Stimulated activated naive CD4-positive, alpha-beta T cell treated with Interleukin-2 at 50 U/mL for 16 hours (primary cell): ENCODE data around the gene NAV2.
A peak's percentile ranks its signal among the peaks of the same experiment; 100 is the strongest.

Experiments used
- DNase-seq: peaks from one replicate; lab custom pipeline; 2025; lab: John Stamatoyannopoulos, UW

NAV2 gene, protein sequence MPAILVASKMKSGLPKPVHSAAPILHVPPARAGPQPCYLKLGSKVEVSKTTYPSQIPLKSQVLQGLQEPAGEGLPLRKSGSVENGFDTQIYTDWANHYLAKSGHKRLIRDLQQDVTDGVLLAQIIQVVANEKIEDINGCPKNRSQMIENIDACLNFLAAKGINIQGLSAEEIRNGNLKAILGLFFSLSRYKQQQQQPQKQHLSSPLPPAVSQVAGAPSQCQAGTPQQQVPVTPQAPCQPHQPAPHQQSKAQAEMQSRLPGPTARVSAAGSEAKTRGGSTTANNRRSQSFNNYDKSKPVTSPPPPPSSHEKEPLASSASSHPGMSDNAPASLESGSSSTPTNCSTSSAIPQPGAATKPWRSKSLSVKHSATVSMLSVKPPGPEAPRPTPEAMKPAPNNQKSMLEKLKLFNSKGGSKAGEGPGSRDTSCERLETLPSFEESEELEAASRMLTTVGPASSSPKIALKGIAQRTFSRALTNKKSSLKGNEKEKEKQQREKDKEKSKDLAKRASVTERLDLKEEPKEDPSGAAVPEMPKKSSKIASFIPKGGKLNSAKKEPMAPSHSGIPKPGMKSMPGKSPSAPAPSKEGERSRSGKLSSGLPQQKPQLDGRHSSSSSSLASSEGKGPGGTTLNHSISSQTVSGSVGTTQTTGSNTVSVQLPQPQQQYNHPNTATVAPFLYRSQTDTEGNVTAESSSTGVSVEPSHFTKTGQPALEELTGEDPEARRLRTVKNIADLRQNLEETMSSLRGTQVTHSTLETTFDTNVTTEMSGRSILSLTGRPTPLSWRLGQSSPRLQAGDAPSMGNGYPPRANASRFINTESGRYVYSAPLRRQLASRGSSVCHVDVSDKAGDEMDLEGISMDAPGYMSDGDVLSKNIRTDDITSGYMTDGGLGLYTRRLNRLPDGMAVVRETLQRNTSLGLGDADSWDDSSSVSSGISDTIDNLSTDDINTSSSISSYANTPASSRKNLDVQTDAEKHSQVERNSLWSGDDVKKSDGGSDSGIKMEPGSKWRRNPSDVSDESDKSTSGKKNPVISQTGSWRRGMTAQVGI (N-terminal part only)

DNA sequence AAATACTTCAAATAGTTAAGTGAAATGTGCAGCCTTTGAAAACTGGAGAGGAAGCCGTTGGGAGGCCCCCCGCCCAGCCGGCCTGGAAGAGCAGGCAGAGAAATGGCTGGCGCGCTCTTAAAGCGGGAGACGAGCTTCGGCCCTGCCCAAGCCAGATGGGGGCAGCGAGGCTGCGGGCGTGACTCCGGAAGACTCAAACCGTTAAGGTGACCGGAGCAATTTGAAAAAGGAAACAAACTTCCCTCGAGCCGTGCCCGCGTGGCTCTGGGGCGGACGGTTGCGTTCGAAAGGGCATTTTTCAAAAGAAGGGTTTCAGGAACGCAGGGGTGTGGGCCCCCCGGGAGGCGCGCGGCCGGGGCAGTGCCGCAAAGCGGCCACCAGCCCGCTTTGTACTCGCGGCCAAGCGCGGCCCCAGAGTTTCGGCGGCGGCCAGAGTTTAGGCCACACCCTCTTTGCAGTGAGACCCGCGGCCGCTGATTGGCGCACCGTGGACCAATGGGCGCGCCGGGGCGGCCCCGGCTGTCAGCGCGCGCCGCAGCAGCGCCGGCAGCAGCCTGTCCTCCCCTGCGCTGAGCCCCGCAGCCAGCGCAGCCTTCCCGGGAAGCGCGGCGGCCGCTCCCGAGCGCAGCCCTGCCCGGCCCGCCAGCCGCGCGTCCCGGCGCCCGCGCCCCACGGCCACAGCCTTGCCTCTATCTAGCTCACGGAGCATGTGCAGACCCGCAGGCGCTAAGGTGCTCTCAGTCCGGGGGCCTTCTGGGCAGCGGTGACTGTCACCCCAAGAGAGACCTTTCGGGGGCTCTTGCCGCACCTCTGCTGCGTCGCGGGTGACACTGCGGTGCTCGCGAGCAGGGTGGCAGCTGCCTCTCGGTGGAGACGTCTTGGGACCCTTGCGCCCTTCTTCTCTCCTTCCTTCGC, at the start of gene NAV2:
TSS of gene NAV2 (plus strand) at position 557 of the 915 bp plus-strand sequence. CDS start 859 bp downstream, outside the sequence.
- peak; percentile 66 for DNase-seq

DNA sequence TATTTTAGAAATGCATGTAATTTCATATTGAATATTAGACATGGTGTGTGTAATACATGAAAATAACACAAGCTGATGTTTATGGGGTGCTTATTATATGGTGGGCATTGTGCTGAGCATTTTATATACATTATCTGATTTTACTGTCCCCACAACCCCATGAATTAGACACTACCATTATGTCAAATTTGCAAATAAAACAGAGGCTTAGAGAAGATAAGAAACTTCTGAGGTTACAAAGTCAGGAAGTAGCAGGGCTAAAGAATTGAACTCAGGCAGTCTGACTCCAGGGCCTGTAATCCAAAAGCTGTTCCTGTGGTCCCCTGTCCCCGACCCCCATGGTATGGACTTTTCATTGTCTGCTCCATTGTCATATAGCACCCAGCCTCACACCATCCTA, 49.4 kb upstream of the NAV2 start:
- no peak for DNase-seq

DNA sequence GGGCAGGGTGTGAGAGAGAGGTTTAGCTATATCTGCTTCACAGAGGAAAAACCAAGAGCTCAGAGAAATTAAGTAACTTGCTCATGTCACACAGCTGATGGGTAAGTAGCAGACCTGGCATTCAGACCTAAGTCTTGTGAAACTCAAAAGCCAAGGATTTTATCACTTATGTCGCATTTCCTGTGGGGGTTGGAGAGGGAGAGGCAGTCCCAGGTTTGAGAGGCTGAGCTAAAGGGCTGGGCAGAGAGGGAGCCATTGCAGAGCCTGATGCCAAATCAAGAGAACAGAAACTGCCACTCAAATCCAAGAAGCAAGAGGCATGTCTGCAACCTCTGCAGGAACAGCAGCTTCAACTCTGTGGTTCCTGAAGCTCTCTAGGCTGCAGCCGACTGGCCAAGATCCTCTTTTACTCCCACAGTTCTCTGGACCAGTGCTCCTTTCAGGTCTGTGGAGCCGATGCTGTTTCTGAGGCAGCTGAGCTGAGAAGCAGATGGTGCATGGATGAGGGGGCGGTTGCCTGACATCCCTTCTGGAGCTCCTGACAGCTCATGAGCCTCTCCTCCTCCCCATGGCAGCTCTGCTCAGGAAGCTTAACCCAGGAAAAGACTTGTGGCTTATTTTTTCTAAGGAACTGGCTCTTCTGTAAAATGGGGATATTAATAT, 47.6 kb upstream of the NAV2 start:
- DNase-seq = no peak

DNA sequence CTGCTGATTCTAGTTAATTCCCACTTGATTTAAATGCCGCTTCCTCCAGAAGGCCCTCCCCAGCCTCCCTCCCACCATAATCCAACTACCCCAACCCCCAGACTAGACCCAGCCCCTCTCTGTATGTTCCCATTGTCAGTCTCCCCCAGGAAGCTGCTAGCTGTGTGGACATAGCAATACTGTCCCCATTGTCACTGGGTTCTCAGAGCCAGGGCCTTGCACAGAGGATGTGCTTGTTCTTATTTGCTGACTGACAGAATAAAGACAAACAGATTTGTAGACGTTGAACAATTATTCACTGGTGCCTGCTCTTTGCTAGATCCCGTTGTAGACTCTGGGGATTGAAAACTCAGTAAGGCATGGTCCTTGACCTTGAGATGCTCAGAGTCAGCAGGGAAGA, 45.7 kb upstream of the NAV2 start:
- DNase-seq = no peak

DNA sequence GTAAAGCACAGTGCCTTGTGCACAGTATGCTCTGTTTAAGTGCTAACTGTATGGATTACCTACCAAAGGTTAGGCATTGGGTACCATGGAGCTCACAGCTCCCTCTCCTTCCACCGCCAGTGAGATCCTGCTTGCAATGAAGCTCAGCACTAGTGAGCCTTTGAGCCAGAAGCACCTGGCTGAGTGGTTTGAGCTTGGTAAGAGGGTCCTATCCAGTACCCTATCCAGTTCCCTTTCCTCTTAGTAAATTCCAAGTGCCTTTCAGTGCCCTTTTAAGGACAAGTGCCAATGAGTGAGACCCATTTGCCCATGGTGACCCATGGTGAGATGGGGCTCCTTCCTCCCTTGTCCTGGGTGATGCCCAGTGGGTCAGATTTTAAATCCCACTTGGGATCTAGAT, 43.1 kb upstream of the NAV2 start:
- DNase-seq = no peak

DNA sequence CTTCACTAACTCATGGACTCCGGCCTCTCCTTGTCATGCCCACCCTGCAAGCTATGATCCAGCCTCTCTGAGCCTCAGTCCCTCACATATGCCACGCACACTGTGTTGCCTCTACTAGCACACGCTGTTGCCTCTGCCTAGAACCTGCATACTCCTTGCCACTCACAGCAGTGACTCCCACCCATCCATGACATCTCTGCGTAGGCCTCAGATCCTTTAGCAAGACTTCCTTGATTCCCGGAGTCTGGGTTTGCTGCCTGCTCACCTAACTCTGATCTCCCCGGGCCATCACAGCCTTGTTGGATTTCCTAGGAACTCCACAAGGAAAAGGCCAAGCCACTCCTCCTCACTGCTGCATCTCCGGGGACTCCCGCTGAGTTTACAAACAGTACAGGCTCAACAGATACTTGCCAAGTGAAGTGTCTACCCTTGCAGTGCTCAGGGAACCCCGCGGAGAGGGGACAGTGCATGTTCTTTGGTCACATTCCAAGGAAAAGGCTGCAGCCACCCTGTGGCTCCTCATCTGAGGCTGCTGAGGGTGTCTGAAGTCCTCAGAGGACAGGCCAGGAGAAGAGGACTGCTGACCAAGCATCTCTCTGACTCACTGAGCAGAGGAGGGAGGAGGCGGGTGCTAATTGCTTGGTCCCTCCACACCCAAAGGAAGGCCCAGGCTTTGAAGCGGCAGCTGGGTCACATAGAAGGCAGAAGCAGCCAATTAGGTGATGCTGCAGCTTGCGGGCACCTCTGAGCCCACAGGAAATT, 42.4 kb upstream of the NAV2 start:
- DNase-seq = no peak

DNA sequence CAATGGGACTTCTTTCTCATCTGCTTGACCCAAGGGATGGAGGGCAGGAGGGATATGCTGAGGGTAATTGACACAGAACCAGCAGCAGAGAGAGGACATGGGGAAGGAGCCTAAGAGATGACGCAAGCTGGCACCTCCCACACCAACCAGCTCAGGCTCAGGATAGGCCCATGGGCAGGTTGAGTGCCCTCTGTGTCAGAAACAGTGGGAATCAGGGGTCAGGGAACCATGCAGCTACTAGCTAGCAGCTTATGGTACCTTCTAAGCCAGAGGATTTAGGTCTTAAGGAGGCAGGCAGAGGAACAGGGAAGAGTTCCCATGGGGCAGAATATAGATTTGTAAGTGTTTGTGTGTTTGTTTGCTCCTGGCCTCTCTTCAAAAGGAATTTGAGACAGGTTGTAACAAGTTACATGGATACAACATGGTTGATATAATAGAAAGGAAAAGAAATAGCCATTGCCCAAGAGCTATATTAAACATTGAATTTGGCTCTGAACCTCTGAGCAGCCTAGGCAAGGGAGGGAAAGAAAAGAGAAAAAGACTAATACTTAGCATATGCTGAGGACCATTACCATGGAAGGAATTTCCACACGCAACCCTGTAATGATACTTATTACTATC, 39.9 kb upstream of the NAV2 start:
- no peak for DNase-seq

DNA sequence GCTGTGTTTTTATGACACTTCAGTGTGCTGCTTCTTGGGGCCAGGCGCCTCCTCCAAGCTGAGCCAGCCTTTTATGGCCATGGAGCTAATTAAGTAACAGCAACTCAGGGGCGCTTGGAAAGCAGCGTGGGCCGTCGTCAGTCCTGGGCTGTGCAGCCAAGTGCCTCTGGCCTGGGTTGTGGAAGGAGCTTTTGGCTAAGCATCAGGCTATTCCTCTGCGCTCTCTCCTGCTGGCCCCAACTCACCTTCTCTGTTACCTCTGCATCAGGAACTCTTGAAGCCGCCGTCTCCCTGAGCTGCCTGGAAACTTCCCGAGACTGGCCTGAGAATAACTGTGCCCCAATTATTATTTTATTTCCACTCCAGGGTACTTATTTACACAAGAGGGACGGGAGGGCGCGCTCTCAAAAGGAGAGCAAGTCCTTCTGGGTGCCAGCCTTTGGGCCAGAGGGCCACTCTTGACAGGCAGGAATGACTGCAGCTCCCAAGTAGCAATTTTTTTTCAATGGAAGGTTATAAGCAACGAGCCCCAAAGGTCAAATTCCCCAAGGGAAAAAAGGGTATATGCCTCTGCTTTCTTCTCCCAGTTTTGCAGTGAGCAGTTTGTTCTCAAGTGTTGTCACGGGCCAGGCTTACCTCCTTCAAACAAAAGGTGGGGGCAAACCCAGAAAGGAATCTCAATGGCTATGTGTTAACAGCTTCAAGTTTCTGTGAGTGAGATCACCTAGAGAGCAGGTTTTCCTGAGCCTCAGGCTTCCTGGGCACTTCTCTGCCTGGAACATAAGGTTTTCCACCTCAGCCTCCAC, 38.5 kb upstream of the NAV2 start:
- DNase-seq = no peak

DNA sequence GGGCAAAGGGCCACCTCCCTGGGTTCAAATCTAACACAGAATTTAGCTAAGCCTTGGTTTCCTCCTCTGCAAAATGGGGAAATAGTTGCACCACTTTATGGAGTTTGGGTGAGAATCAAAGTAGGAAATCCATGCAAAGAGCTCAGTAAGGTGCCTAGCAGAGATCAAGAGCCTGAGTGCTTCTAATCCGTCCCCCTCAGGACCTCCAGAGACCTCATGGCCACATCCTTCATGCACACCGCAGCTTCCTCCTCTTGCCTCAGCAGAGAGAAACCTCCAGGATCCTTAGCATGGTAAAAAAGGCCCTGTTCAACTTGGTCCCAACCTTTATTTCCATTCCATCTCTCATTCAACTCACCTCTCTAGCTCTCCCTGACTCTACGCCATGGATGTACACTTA, 37.8 kb upstream of the NAV2 start:
- no peak for DNase-seq

DNA sequence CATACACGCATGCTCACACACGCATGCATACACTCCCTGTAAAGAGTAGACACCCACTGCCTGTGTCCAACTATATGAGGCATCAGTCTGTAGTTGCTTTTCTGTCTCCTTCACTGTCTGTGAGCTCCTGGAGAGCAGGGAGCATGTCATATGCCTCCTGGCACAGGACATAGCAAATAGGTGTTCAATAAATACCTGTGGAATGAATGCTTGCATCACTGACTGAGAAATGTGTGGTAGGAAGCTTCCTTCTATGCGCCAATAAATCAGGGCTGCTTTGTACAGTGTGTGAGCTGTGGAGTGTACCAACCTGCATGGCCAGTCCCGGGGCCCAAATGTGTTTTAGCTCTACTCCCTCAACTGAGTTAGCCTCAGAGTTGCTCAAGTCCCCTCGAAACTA, 37.2 kb upstream of the NAV2 start:
- no peak for DNase-seq

DNA sequence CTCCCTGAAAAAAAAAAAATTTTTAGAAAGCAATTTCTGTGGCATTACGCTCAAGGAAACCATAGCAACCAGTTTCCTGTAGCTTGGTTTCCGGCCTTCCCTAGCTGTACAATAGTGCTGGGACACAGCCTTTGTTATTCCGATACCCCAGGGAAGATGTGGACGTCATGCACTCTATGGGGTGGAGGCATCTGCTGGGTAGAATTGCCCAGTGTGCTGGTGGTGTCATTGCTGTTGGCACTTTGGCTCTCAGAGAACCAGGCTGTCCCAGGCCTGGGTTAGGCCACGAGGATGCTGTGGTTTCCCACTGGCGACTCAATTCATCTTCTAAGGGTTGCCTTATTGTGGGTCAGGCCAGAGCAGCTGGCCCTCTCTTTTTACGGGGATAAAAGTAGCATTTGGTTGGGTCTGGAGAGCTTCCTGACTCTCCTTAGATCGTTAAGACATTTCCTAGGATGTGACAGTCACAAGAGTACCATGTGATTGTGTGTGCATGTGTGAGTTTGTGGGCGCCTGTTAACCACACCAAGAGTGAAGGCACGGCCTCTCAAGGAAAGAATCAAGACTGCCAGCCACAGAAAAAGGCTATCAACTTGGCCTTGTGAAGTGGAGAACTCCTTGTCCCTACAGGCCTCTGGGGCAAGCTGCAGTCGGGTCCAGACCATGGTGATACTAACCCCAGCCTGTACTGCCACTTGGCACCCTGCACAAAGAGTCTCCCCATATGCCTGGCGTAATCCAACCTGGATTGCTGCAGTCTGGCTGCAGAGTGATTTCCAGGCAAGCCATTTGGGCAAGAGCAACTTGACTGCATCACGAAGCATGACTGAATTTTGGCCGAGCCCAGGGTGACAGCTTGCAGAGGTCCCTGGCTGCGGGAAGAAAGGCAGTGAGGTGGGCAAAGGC, 35.9 kb upstream of the NAV2 start:
- no peak for DNase-seq

DNA sequence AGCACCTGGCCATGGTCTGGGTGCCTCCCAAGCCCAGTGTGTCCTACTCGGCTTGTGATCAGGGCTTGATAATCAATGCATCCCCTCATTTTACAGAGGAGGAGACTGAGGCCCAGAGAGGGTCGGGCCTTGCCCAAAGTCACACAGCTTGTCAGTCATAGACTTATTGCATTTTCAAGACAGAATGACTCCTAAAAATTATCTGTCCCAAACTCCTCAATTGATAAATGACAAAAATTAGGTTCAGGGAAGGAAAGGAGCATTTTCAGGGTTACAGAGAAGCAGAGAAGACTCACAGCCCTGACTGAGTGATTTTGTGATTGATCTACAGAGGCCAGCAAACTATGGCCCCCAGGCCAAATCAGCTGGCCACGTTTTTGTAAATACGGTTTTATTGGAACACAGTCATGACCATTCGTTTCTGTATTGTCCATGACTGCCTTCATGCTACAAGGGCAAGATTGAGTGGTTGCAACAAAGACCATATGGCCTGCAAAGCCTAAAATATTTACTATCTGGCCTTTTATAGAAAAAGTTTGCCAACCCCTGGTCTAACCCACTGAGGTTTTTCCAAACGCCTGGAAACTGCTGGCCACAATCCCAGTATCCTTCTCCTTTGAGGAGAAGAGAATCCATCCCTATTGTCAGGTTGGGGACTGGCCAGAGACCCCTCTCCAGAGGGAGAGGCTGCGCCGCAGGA, 35.1 kb upstream of the NAV2 start:
- no peak for DNase-seq

DNA sequence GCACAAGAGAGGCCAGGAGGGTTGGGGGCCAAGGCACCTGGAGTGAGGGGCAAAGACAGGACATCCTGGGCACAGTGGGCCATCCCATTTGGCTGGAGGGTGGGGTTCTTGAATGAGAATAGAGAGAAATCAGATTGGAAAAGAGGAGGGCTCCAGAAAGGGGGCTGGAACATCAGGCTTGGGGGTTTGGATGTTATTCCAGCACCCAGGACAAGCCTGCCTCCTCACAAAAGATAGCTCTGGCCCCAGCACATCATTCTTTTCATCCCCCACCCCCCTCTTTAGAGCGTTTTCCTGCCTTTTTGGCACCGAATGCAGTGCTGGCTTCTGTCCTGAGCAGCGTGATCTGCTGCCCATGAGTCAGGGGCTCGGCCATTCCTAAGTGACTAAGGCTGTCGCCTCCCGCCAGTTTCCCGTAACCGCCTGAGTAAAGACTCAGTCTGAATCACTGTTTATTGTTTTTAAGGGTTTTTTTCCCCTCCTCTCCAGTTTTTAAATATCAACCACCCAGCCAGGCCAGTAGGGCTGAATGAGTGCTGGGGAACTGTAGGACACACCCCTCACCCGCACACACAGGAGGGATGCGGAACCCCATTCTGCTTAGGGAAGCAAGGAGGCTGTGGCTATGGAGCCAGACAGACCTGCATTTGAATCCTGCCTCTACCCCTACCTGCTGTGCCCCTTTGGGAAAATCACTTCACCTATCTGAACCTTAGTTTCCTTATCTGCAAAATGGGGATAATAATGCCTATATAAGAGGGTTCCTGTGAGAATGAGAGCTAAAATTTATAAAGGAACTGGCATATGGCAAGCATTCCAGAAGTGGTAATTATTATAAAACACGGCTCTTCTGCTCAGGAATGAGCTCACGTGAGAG, 32.4 kb upstream of the NAV2 start:
- no peak for DNase-seq

DNA sequence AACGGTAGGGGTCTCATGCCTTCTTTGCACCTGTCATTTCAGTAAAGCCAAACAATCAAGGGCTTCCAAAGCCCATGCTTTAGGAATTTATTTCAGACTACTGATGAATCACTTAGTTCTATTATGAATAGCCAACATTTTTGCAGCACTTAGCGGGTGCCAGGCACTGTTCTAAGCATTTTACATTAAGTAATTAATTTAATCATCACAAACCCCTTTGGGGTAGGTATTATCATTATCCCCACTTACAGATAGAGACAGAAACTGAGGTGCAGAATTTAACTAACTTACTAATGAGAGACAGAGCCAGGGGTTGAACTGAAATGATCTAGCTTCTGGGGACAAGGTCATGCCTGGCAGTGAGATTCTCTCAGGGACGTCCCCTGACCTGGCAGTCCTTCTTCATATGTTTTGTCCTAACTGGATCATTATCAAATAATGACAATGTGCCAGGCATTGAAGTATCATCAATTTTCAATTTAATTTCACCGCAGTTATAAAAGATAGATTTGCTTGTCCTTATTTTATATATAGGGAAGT, 31.7 kb upstream of the NAV2 start:
- no peak for DNase-seq

DNA sequence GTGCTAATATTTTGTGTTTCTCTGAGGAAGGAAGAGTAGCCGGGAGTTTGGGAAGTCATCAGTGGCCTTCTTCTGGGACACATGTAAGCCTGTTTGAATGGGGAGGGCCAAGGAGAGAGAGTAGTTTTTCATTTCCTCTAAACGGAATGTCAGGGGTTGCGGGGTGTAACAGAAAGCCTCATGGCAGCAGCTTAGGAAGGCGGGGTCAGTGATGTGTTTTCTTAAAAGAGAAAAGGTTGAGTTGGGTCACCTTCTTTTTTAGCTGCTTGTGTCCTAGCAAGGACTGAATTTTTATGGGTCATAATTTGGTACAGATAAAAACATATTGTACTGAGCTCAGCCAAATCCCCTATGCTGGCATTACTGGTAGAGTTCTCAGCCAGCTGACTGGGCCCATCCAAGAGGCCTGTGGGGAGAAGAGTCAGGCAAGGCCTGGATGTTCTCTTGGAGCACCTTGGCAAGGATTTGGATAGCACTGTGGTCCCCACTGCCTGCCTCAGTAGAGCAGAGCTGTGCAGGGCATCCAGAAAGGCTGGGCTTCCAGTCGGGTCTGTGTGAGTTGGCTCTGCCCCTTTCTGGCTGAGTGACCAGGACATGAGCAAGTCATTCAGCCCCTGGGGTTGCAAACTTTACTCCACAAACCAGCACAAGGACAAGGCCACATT, 29.4 kb upstream of the NAV2 start:
- DNase-seq = no peak
